GM19468 (cell line): ENCODE data around the gene HTR3E.
"Not testable (repeated sequence)": the region's sequence is repeated elsewhere in the genome, so short reads cannot be mapped to it uniquely, and the experiment has no call there.

Experiments used
- ATAC-seq: cut with Tn5 transposase; IDR thresholded peaks from one replicate; pipeline ENCODE4 v1.9.1; 2021; ENCODE audit warnings: mild to moderate bottlenecking, moderate library complexity, moderate number of reproducible peaks; ENCODE audit not compliant: unreplicated experiment; ENCODE audit errors: extremely low read depth

HTR3E gene

GRCh38 chr3:184149770-184150169 is 52.9 kb downstream of the HTR3E start:
- not testable (repeated sequence) for ATAC-seq

DNA sequence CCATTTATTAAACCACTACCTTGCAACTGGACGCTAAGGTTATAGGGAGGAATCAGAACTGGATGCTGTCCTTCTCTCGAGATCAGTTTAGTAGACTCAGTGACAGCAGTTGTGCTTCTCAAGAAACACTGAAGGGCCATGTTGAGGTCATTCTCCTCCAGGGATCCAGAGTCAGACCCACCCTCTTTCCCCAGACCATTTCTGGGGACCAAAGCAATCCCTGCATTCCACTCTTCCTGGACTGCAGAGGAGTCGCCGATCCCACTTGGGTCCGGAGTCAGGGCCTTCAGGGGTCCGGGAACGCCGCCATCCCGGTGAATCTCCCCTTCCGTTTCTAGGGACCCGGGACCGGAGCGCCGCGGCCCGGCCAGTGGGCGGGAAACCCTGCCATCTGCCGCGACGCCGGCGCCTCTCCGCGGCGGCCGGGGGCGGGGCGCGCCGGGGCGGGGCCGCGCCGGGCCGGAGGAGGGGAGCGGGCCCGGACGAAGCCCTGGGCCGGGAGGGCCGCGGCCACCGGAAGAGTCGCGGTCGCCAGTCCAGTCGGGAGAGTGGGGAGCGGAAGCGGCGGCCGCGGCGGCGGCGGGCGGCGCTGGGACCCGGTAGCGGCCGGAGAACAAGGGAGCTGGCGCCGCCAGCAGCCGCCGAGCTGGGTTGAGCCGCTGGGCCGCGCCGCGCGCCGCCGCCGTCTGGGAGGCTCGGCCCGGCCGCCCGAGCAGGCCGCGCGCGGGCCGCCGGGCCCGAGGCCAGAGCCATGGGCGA is 58.2 kb downstream of the HTR3E start, which contains the start of gene DVL3:
DVL3 (plus strand) TSS at position 493 of the 759 bp plus-strand sequence; CDS start at position 752, 259 bp downstream.
- ATAC-seq = peak; percentile 63

- no peak for ATAC-seq
These were observed 59.0 kb downstream of the HTR3E start for GRCh38 chr3:184155644-184156521.

DNA sequence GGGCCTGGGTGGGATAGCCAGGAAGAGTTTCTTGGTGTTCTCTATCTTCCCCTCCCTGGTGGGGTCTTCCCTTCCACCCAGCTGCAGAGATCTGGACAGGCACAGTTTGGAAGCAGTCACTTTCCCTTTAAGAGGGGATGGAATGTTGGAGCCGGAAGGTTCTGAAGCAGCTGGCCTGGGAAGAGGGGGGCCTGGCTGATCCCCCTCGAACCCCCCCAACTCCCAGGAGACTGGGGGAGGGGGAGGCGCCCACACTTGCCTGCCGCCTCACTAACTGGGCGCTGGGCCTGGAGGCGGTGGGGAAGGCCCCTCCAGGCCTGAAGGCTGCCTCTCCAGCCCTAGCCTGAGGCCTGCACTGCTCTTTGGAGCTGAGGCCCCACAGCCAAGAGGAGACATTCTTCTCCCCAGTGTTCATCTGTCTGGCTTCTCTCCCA is 59.7 kb downstream of the HTR3E start:
- ATAC-seq = no peak
